Putamen (tissue), 1 donor: ENCODE measurements around the gene RNF4.

Experiments
- DNase-seq: peaks from one replicate; pipeline ENCODE4 v3.0.0-alpha.2; 2016; ENCODE audit warnings: low spot score

The RNF4 gene

GRCh38 chr4:2437475-2438215, 31.3 kb upstream of the RNF4 start:
- no peak for DNase-seq

DNA sequence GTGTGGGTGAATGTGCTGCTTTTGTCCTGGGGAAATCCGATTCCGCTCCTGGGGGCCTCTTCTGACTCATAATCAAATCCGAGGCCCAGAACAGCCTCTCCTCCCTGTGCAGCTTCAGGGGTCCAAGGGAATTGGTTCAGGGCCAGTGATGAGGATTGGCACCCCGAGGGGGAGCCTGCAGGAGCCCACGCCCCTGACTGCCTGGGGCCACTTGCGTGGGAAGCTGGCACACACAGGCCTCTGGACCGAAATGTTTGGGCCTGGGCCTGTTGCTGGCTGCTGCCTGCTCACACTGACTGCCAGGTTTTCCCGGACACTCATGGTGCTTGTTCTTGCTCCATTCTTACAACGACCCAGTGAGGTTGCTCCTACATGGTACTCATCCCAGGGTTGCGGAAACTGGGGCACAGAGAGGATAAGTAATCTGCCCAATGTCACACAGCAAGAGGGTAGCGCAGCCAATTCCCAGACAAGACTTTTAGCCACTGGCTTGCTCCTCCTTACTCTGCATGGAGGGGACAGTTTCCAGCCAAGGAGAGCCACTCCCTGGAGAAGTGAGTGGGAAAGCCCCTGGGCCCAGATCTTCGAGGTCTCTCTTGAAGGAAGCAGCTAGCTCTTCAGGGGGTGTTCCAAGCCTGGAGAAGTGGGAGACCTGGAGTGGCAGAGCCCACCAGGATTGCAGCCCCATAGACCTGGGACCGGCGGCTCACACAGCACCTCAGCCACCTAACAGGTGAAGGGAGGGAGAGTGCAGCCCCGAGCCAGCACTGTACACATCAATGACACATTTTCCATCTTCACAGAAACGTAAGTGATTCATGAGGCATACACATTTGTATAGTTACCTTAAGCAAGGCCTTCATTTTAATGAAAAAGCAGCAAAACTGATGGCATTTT, 29.8 kb upstream of the RNF4 start:
- no peak for DNase-seq

- DNase-seq = no peak
Observed at GRCh38 chr4:2441393-2442174, 27.3 kb upstream of the RNF4 start.

- no peak for DNase-seq
Observed at GRCh38 chr4:2442175-2442993, 26.5 kb upstream of the RNF4 start.

DNA sequence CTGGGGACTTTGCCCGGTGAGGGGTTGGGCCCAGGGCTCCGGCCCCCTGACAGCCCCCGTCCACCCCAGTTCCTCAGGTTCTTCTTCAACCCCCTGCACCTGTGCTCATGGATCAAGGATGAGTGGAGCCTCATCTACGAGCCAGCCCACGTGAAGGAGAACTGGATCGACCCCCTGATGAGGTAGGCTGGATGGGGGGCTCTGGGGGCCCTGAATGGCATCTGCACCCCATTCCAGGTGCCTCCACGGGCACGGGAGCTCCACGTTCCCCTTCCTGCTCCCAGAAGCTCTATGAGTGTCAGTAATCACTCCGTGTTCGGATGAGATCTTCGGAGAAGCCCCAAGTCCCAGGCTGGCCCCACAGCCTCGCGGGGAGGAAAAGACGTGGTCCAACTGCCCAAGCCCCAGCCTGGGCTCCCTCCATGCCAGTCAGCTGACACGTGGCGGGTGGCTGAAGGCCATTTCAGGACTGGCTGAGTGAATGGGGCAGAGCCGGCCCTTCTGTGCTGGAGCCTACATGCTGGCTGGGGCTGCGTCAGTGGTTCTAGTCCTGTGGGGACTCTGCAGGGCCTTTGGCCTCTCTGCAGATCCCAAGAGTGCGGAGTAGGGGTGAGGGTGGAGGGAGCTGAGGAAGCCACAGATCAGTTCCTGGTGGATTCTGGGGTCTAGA, 25.7 kb upstream of the RNF4 start:
- DNase-seq = no peak

GRCh38 chr4:2443956-2444740, 24.8 kb upstream of the RNF4 start:
- no peak for DNase-seq

DNA sequence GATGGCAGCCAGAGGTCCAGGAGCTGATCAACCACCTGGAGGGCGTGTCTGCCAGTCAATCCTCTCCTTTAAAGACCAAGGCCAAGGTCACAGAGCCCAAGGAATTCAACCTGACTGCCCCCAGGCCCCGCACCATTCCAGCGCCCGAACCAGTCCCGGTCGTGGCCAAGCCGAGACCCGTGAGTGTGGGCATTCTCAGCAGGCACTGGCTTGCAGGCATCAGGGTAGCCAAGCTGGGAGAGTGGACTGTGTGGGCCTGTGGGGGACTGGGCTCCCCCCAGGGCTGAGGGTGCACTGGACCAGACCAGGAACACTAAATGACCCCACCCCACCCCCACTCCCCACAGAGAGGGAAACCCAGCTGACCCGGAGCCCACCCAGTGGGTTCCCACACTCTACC, 23.8 kb upstream of the RNF4 start:
- DNase-seq = no peak

GRCh38 chr4:2445571-2445970, 23.3 kb upstream of the RNF4 start:
- DNase-seq = no peak

DNA sequence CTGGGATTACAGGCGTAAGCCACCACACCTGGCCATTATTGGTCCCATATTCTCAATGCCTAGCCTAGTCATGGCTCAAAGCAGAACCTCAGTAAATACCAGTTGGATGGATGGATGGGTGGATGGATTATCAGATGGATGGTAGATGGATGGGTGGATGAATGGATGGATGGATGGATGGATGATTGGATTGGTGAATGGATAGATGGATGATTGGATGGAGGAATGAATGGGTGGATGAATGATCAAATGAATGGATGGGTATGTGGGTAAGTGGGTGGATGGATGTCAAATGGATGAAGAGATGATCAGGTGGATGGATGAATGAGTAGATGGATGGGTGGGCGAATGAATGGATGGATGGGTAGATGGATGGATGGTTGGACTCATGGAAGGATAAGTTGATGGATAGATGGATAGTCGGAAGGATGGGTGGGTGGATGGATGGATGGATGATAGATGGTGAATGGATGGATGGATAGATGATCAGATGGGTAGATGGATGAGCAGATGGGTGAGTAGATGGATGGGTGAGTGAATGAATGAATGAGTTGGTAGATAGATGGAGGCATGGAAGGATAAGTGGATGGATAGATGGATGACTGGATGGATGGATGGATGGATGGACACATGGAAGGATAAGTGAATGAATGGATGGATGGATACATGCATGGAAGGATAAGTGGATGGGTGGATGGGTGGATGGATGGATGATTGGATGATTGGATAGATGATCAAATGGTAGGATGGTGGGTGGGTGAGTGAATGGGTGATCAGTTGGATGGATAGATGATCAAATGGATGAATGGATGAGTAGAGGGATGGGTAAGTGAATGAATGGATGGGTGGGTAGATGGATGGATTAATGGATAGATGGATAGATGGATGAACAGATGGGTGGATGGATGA, 22.0 kb upstream of the RNF4 start:
- no peak for DNase-seq

GRCh38 chr4:2448589-2448988, 20.3 kb upstream of the RNF4 start:
- DNase-seq = no peak

DNA sequence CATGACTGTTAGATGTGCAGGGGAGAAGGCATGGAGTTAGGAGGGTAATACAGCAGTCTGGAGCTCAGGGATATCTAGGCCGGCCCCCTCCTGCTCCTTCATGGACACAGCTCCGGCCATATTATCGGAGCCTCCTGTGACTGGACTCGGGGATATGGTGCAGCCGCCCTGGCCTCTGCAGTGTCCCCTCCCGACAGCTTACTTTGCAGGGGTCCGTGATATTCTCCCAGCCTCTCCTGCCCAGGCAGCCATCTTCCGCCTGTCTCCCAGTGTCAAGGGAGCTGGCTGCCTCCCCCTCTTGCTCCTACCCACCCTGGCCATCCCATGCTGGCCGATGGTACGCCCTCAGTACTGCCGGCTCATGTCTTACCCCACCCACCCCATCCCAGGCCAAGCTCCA, 19.9 kb upstream of the RNF4 start:
- no peak for DNase-seq

DNA sequence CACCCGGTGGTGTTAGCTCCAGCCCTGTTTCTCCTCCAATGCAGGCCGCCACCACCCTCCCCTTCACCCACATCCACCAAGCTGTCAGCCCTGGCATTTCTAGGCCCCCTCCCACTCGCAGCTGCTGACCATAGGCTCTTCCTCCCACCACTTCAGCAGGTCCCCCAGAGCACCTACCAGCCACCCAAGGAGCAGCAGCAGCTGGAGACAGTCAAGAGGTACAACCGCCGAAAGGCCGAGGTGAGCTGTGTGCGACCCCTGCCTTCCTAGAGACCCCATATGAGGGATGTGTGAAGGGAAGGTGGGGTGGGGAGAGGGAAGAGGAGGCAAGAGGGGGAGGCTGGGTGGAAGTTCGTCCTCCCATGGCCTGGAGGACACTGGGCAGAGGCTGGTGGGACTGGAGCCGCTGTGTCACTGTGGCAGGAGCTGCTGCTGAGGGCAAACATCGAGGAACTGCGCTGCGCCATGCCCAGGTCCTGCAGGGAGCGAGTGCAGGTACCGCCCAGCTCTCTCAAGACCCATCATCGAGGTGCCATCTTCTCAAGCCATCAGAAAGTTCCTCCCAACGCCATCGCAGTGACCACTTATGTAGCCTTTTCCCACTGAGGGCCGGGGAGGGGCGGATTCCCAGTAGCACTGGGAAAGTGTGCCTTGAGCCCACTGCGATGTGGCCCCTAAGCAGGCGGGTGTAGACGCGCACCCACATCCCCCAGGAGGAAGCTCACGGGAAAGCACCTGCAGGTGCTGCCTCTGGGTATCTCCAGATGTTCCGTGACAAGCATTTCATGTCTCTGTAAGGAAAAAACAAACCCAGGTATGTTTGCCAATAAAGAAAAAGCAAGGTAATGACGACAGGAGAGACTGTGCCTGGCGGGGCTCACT, 19.2 kb upstream of the RNF4 start:
- no peak for DNase-seq

DNA sequence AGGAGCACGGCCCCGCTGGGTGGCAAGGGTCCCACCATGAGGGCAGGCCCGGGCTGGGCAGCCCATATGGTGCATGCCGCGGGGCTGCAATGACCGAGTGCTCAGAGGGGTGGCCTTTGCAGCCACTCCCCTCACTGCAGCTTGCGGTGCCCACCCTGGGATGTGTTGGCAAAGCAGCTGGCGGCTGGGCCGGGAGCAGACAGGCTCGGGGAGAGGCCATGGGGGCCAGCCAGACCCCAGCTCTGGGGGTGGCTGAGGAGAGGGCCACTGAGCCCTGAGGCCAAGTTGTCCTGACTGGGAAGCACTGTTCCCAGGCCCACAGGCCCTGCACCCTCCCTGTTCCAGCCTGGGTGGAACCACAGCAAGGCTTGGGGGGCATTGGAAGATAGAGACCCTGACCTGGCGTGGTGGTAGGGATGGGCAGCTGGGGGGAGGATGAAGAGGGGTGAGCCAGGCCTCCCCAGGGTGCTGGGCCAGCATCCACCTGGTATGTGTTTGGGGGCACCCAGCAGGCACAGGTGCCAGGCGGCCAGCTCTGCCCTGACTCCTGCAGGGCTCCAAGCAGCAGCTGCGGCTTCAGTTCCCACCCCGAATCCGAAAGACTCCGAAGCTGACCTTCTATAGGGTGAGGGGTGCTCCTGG, 18.4 kb upstream of the RNF4 start:
- DNase-seq = no peak

DNA sequence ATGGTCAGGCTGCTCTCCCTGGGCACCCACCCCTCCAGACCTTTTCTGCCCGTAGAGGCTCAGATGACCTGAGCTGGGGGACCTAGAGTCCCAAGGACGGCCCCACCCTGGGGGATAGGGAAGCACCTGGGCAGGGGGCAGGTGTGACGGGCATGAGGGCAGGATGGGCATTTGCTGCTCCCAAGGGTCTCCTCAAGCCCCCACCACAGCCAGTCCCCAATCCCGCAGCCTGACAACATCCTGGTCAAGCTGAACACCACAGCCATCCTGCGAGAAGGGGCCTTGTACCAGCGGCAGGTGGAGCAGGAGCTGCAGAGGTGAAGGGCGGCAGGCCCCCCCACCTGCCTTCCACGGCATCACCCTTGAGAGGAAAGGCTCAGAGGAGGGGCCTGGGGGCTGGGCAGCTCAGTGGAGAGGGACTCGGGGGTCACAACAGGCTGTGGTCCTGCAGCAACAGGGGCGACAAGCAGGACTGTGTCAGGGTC, 17.8 kb upstream of the RNF4 start:
- no peak for DNase-seq

DNA sequence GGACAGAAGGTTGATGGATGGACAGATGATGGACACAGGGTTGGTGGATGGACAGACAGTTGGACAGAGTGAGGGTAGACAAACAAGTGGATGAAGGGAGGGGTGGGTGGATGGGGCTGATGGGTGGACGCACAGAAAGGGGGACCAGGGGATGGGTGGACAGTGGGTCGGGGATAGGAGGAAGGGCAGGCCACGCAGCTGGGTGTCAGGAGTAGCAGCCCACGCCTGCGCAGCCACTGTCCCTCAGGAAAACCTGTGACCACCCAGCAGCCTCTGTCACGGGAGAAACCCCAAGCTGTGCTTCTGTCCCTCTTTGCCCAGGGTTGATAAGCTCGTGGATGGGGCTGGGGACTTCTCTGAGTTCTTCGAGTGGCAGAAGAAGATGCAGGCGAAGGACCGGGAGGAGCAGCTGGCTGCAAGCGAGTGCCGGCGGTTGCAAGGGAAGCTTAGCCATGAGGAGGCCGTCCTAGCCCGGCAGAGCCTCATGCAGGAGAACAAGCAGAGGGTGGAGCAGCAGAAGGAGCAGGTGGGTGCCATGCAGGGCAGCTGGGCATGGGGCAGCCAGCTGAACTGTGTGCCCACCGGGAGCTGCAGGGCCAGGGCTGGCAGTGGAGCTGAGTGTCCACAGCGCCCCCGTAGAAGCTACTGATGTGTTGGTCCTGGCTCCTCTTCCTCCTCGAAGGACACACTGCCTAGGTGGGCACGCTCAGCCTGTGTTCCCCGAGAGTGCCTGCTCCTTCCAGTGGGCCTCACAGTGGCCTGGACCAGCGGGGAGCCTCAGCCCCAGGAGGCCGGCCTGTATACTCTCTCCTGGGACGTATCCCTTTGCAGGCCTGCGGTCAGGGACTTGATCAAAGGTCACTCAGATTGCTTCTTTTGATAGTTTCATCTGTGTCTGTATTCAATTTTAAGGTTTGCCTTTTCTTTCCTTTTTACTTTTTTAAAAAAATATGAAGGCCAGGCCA, 16.8 kb upstream of the RNF4 start:
- DNase-seq = no peak
